HG03354 (cell line): ENCODE data around the gene CDK14.
A peak's percentile ranks its signal among the peaks of the same experiment; 100 is the strongest.

Experiments used
- ATAC-seq: cut with Tn5 transposase; IDR thresholded peaks from one replicate; pipeline ENCODE4 v1.9.1; 2021; ENCODE audit warnings: mild to moderate bottlenecking; ENCODE audit not compliant: unreplicated experiment, poor library complexity, severe bottlenecking

The CDK14 gene

GRCh38 chr7:90595342-90595800, 750 bp upstream of the CDK14 start:
- ATAC-seq: peak; percentile 10

- ATAC-seq: peak; percentile 30
Observed at GRCh38 chr7:90596671-90597562, 796 bp downstream of the CDK14 start.

GRCh38 chr7:90597563-90598253, 1.6 kb downstream of the CDK14 start:
- ATAC-seq: no peak

GRCh38 chr7:90599038-90599437, 2.9 kb downstream of the CDK14 start:
- ATAC-seq: no peak

- no peak for ATAC-seq
Observed at GRCh38 chr7:90599892-90600555, 3.9 kb downstream of the CDK14 start.

GRCh38 chr7:90602303-90602702, 6.2 kb downstream of the CDK14 start:
- no peak for ATAC-seq

- ATAC-seq: no peak
Observed at GRCh38 chr7:90603346-90603745, 7.2 kb downstream of the CDK14 start.

GRCh38 chr7:90604383-90604782, 8.3 kb downstream of the CDK14 start:
- no peak for ATAC-seq

- ATAC-seq: peak; percentile 44
Observed at GRCh38 chr7:90605055-90605454, 8.9 kb downstream of the CDK14 start.

- no peak for ATAC-seq
Observed at GRCh38 chr7:90607196-90607595, 11.1 kb downstream of the CDK14 start.

GRCh38 chr7:90610105-90610504, 14.0 kb downstream of the CDK14 start:
- no peak for ATAC-seq

GRCh38 chr7:90611115-90611514, 15.0 kb downstream of the CDK14 start:
- ATAC-seq: no peak

GRCh38 chr7:90613088-90613498, 17.0 kb downstream of the CDK14 start:
- ATAC-seq: peak; percentile 79

- no peak for ATAC-seq
Observed at GRCh38 chr7:90617442-90617841, 21.3 kb downstream of the CDK14 start.

GRCh38 chr7:90618876-90619275, 22.8 kb downstream of the CDK14 start:
- no peak for ATAC-seq

GRCh38 chr7:90621125-90621746, 25.1 kb downstream of the CDK14 start:
- ATAC-seq: peak; percentile 66

GRCh38 chr7:90621747-90622140, 25.6 kb downstream of the CDK14 start:
- no peak for ATAC-seq

- no peak for ATAC-seq
Observed at GRCh38 chr7:90622670-90623069, 26.5 kb downstream of the CDK14 start.

- no peak for ATAC-seq
Observed at GRCh38 chr7:90624225-90624911, 28.2 kb downstream of the CDK14 start.
